Mesenchymal stem cell (in vitro differentiated cells and primary cell): Measurements from ENCODE around the gene CPNE4. TPM values are rescaled to one million over a fixed set of nuclear protein-coding genes. Genes with fewer than 3 reads are reported as not detected.
"Not testable (repeated sequence)": the region's sequence is repeated elsewhere in the genome, so short reads cannot be mapped to it uniquely, and the experiment has no call there.

Experiments used
- DNase-seq: peaks from one replicate; pipeline ENCODE4 v3.0.0-alpha.2; 2013
- H2AFZ ChIP-seq: one replicate; pipeline ENCODE4 v1.6.1; 2013; ENCODE audit warnings: low read depth, mild to moderate bottlenecking, control low read depth, inconsistent platforms, low read length, moderate library complexity
- H2AK5ac ChIP-seq: 2 replicates; pipeline ENCODE4 v1.6.1; 2013; ENCODE audit warnings: low read length, moderate library complexity, mild to moderate bottlenecking, inconsistent platforms; ENCODE audit not compliant: severe bottlenecking
- H2BK120ac ChIP-seq: one replicate; pipeline ENCODE4 v1.6.1; 2013; ENCODE audit warnings: low read depth, mild to moderate bottlenecking, inconsistent platforms, low read length, moderate library complexity
- H2BK12ac ChIP-seq, 2 experiments: one replicate each; pipeline ENCODE4 v1.6.1; 2013; ENCODE audit warnings: inconsistent platforms in 2 of 2, low read length in 2 of 2, mild to moderate bottlenecking in 2 of 2, moderate library complexity in 2 of 2, control low read depth in 1 of 2
- H2BK15ac ChIP-seq: one replicate; pipeline ENCODE4 v1.6.1; 2013; ENCODE audit warnings: mild to moderate bottlenecking, low read depth, inconsistent platforms; ENCODE audit not compliant: poor library complexity, severe bottlenecking
- H2BK5ac ChIP-seq: 2 replicates; pipeline ENCODE4 v1.6.1; 2013; ENCODE audit warnings: low read depth, mild to moderate bottlenecking, low read length, control low read depth, inconsistent platforms; ENCODE audit not compliant: poor library complexity, severe bottlenecking
- H3K14ac ChIP-seq, 2 experiments: one replicate each; pipeline ENCODE4 v1.6.1; 2013; ENCODE audit warnings: inconsistent platforms in 2 of 2, low read length in 2 of 2, control low read depth in 1 of 2, mild to moderate bottlenecking in 1 of 2, moderate library complexity in 1 of 2
- H3K18ac ChIP-seq, 2 experiments: one replicate each; pipeline ENCODE4 v1.6.1; 2013; ENCODE audit warnings: inconsistent platforms in 2 of 2, low read length in 2 of 2, control low read depth in 1 of 2, low read depth in 1 of 2, mild to moderate bottlenecking in 1 of 2
- H3K23ac ChIP-seq, 2 experiments: one replicate each; pipeline ENCODE4 v1.6.1; 2013; ENCODE audit warnings: inconsistent platforms in 2 of 2, low read length in 2 of 2, mild to moderate bottlenecking in 2 of 2, moderate library complexity in 2 of 2, control low read depth in 1 of 2
- H3K27ac ChIP-seq: 2 replicates; pipeline ENCODE4 v1.5.1; 2013; ENCODE audit warnings: mild to moderate bottlenecking, moderate library complexity, low read length, control low read depth, inconsistent platforms; ENCODE audit not compliant: poor library complexity, severe bottlenecking
- H3K27me3 ChIP-seq, 2 experiments: 2 replicates each; pipeline versions ENCODE4 v1.6.1 to v1.7.0; 2013; ENCODE audit warnings: low read length in 2 of 2, mild to moderate bottlenecking in 2 of 2, moderate library complexity in 2 of 2, control low read depth in 1 of 2, inconsistent platforms in 1 of 2; ENCODE audit not compliant: control insufficient read depth in 1 of 2, insufficient read depth in 1 of 2
- H3K36me3 ChIP-seq, 2 experiments: 2 replicates each; pipeline versions ENCODE4 v1.6.1 to v1.7.0; 2013; ENCODE audit warnings: low read length in 2 of 2, control low read depth in 1 of 2, inconsistent platforms in 1 of 2, low read depth in 1 of 2, mild to moderate bottlenecking in 1 of 2; ENCODE audit not compliant: insufficient read depth in 2 of 2, control insufficient read depth in 1 of 2
- H3K4ac ChIP-seq, 2 experiments: one replicate each; pipeline ENCODE4 v1.6.1; 2013; ENCODE audit warnings: inconsistent platforms in 2 of 2, low read length in 2 of 2, mild to moderate bottlenecking in 2 of 2, moderate library complexity in 2 of 2, control low read depth in 1 of 2, low read depth in 1 of 2
- H3K4me1 ChIP-seq: 2 replicates; pipeline ENCODE4 v1.6.1; 2013; ENCODE audit warnings: low read depth, low read length, control low read depth; ENCODE audit not compliant: control insufficient read depth, insufficient read depth
- H3K4me2 ChIP-seq: 2 replicates; pipeline ENCODE4 v1.6.1; 2013; ENCODE audit warnings: low read length, mild to moderate bottlenecking, inconsistent platforms; ENCODE audit not compliant: poor library complexity, severe bottlenecking
- H3K4me3 ChIP-seq, 2 experiments: 2 replicates each; pipeline versions ENCODE4 v1.5.1 to v1.7.0; 2013; ENCODE audit warnings: low read length in 2 of 2, mild to moderate bottlenecking in 2 of 2, control low read depth in 1 of 2, low read depth in 1 of 2; ENCODE audit not compliant: insufficient read depth in 1 of 2
- H3K79me1 ChIP-seq: replicated peaks from 2 replicates; pipeline ENCODE4 v1.6.1; 2013; ENCODE audit warnings: mild to moderate bottlenecking, control low read depth, low read length, inconsistent platforms; ENCODE audit not compliant: poor library complexity, severe bottlenecking
- H3K9ac ChIP-seq: 2 replicates; pipeline ENCODE4 v1.7.0; 2013; ENCODE audit warnings: mild to moderate bottlenecking, low read length, moderate library complexity
- H3K9me3 ChIP-seq: 2 replicates; pipeline ENCODE4 v1.7.0; 2013; ENCODE audit warnings: mild to moderate bottlenecking, low read length; ENCODE audit not compliant: control insufficient read depth
- H4K8ac ChIP-seq: one replicate; pipeline ENCODE4 v1.6.1; 2013; ENCODE audit warnings: inconsistent platforms, mild to moderate bottlenecking, low read length, moderate library complexity
- H4K91ac ChIP-seq: one replicate; pipeline ENCODE4 v1.6.1; 2013; ENCODE audit warnings: mild to moderate bottlenecking, low read length, inconsistent platforms
- WGBS: methylation state at CpG from one replicate; pipeline ENCODE4 v1.1.7; 2013; ENCODE audit warnings: mixed read lengths; 5-methylcytosine and 5-hydroxymethylcytosine counted together
- small RNA-seq: library from polyadenylated mRNA; stranded (forward); fragments of <200 nt; extraction: miRNeasy Mini kit (QIAGEN cat#:217004); gene quantifications from one replicate; pipeline ENCODE3, GENCODE V24; 2013; ENCODE audit warnings: low read depth

CPNE4 gene

DNA sequence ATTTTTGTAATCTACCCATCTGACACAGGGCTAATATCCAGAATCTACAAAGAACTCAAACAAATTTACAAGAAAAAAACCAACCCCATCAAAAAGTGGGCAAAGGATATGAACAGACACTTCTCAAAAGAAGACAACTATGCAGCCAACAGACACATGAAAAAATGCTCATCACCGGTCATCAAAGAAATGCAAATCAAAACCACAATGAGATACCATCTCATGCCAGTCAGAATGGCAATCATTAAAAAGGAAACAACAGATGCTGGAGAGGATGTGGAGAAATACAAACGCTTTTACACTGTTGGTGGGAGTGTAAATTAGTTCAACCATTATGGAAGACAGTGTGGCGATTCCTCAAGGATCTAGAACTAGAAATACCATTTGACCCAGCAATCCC lies 548.3 kb downstream of the CPNE4 start:
- H3K9ac ChIP-seq, H4K8ac ChIP-seq, H3K4me2 ChIP-seq, H3K4me1 ChIP-seq, DNase-seq, H4K91ac ChIP-seq, H2AFZ ChIP-seq, H3K23ac ChIP-seq, H3K14ac ChIP-seq, H2BK120ac ChIP-seq, H3K9me3 ChIP-seq, H2BK12ac ChIP-seq, H3K4me3 ChIP-seq, H3K18ac ChIP-seq, H3K27me3 ChIP-seq, H2BK5ac ChIP-seq, H3K27ac ChIP-seq, H2AK5ac ChIP-seq, H2BK15ac ChIP-seq, H3K4ac ChIP-seq: not testable (repeated sequence)
- no CpG with 5 or more reads among the region's 3 CpGs for WGBS
- Histone ChIP-seq H3K36me3 (peaks cover 3 to 85% of the 10 kb centered on the region in 2 experiments), H3K79me1 (peaks cover 13% of the 10 kb centered on the region)

DNA sequence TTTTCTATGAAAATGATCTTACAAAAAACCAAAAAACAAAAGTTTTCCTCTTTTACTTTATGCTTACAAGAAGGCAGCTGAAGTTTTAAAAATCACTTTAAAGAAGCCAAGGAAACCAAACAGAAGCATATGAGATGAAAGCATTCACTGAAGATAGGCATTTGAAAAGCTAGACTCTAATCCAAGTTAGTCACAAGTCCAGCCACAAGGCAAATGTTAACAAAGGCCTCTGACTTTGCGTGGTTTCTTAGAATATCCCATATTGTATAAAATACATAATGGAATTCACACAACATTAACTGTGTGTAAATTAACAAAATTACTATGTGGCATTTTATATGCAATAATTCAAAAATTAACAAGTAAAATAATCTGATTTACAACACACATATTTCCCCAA lies 549.7 kb downstream of the CPNE4 start:
- Histone ChIP-seq H3K27me3 (no peaks in the 10 kb centered on the region), H3K14ac (no peak overlapping the region), H2AK5ac (no peak overlapping the region), H3K4me2 (no peak overlapping the region), H2BK5ac (no peak overlapping the region), H4K91ac (no peak overlapping the region), H3K4ac (no peak overlapping the region), H2BK15ac (no peak overlapping the region), H3K18ac (no peak overlapping the region), H3K36me3 (peaks cover 3 to 84% of the 10 kb centered on the region in 2 experiments), H3K4me1 (no peaks in the 10 kb centered on the region), H3K27ac (no peak overlapping the region), H3K4me3 (no peak overlapping the region), H2BK12ac (no peak overlapping the region), H2AFZ (no peak overlapping the region), H3K23ac (no peak overlapping the region), H4K8ac (no peak overlapping the region), H3K9ac (no peak overlapping the region), H3K79me1 (peaks cover 8% of the 10 kb centered on the region), H3K9me3 (no peaks in the 10 kb centered on the region), H2BK120ac (no peak overlapping the region)
- DNase-seq, result no peak
- no CpG with 5 or more reads among the region's 1 CpG for WGBS

DNA sequence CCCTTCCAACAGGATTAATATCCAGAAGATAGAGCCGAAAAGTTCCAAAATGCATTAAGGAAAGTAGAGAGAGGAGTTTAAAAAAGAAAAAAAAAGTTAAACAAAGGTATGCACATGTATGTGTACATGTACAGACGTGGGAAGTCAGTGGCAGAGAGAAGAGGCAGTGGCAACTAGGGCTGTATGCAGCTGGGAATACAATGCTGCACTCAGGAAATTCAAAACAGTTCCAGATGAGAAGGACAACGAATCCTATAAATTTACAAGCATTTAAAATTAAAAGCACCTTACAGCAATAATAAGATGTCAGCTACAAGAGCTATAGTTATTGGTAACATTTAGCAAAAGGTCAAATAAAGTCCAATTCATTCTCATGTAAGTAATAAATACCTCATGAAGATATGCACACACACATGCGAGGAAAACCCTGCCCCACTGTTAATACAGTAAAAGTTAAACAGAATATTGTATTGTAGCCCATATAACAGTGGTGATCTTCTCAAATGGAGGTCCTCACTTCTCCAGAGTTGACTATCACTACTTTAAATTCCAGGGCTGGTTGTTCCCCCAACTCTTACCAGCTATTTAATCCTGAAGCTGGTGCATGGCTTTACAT lies 550.2 kb downstream of the CPNE4 start:
- no peak overlapping the region for H3K4me3 ChIP-seq
- no peak overlapping the region for H3K4ac ChIP-seq
- no peak overlapping the region for H4K91ac ChIP-seq
- 100% methylated on average over 2 of the region's 4 CpGs for WGBS
- no peaks in the 10 kb centered on the region for H3K9me3 ChIP-seq
- H3K23ac ChIP-seq, result no peak overlapping the region
- H3K9ac ChIP-seq, result no peak overlapping the region
- H2BK120ac ChIP-seq, result no peak overlapping the region
- H3K27ac ChIP-seq, result no peak overlapping the region
- H3K14ac ChIP-seq, result no peak overlapping the region
- no peak overlapping the region for H2BK5ac ChIP-seq
- H3K4me2 ChIP-seq, result no peak overlapping the region
- H3K4me1 ChIP-seq, result no peaks in the 10 kb centered on the region
- H3K27me3 ChIP-seq, result no peaks in the 10 kb centered on the region
- H3K79me1 ChIP-seq, result peaks cover 9% of the 10 kb centered on the region
- H2BK15ac ChIP-seq, result no peak overlapping the region
- H3K36me3 ChIP-seq, result peaks cover 3 to 83% of the 10 kb centered on the region in 2 experiments
- no peak overlapping the region for H2BK12ac ChIP-seq
- H2AK5ac ChIP-seq, result no peak overlapping the region
- DNase-seq, result no peak
- no peak overlapping the region for H3K18ac ChIP-seq
- H2AFZ ChIP-seq, result no peak overlapping the region
- H4K8ac ChIP-seq, result no peak overlapping the region

Small RNA genes within 50 kb of the gene (small RNA-seq; reads per million reads assigned to genes)
- not detected for gene AC107027.2
- not detected for gene MIR5704
